K562 (cell line): ENCODE results near the gene SULT6B1. TPM values are rescaled to one million over a fixed set of nuclear protein-coding genes. Genes with fewer than 3 reads are reported as not detected.

Experiments
- ARID1B ChIP-seq: fragments of 450-650 bp; IDR thresholded peaks from 2 replicates; pipeline ENCODE4 v1.6.1; 2016; ENCODE audit warnings: antibody characterized with exemption, mild to moderate bottlenecking, inconsistent platforms
- FOS ChIP-seq: IDR thresholded peaks from 3 replicates; pipeline ENCODE4 v1.6.1; 2011; ENCODE audit not compliant: insufficient read length; ENCODE audit errors: extremely low read depth
- HDAC3 ChIP-seq: fragments of 450-650 bp; IDR thresholded peaks from 2 replicates; pipeline ENCODE4 v1.6.1; 2018; ENCODE audit warnings: borderline replicate concordance, mild to moderate bottlenecking, moderate library complexity; ENCODE audit not compliant: partially characterized antibody
- HMGN3 ChIP-seq: IDR thresholded peaks from 2 replicates; pipeline ENCODE4 v1.6.1; 2011; ENCODE audit warnings: borderline replicate concordance, low read depth, mild to moderate bottlenecking, mixed read lengths, low read length; ENCODE audit not compliant: insufficient read length; ENCODE audit errors: extremely low read depth
- KLF1 ChIP-seq: fragments of 450-650 bp; IDR thresholded peaks from 2 replicates; pipeline ENCODE4 v1.6.1; 2016; ENCODE audit warnings: missing genetic modification characterization, missing compliant biosample characterization
- NCOA6 ChIP-seq: fragments of 450-650 bp; IDR thresholded peaks from 2 replicates; pipeline ENCODE4 v1.6.1; 2017; ENCODE audit warnings: mild to moderate bottlenecking
- NUFIP1 ChIP-seq: fragments of 450-650 bp; IDR thresholded peaks from 2 replicates; pipeline ENCODE4 v1.6.1; 2018; ENCODE audit not compliant: partially characterized antibody
- PML ChIP-seq: IDR thresholded peaks from 2 replicates; pipeline ENCODE4 v1.6.1; 2012; ENCODE audit warnings: low read length, inconsistent platforms
- TAF15 ChIP-seq: fragments of 200-400 bp; formaldehyde crosslinking; IDR thresholded peaks from 2 replicates; pipeline ENCODE4 v1.6.1; 2017; ENCODE audit warnings: mild to moderate bottlenecking, low read depth, low read length, moderate library complexity
- TARDBP ChIP-seq: fragments of 450-650 bp; IDR thresholded peaks from 2 replicates; pipeline ENCODE4 v1.6.1; 2016
- ZBTB2 ChIP-seq: fragments of 450-650 bp; IDR thresholded peaks from 2 replicates; pipeline ENCODE4 v1.6.1; 2016; ENCODE audit warnings: antibody characterized with exemption
- ZNF133 ChIP-seq: fragments of 250-450 bp; sonication (Bioruptor Pico); IDR thresholded peaks from 2 replicates; pipeline ENCODE4 v1.4.0; 2020; ENCODE audit warnings: mild to moderate bottlenecking
- ZNF347 ChIP-seq: fragments of 450-650 bp; formaldehyde crosslinking; IDR thresholded peaks from 2 replicates; pipeline ENCODE4 v1.4.0; 2020; ENCODE audit warnings: low read depth, mild to moderate bottlenecking, moderate library complexity
- ZNF395 ChIP-seq: fragments of 200-800 bp; sonication (Bioruptor generic); IDR thresholded peaks from 2 replicates; pipeline ENCODE4 v1.6.1; 2017; ENCODE audit warnings: missing genetic modification characterization, missing compliant biosample characterization
- polyA plus RNA-seq, 8 experiments: library from polyadenylated mRNA; depleted of rRNA in 4 of 8; stranded (reverse) in 5 of 8; unstranded in 3 of 8; fragments of >200 nt; fragmentation: Nextera tagmentation in 2 of 8; fragmentation: Illumina TruSeq in 1 of 8; extraction: Ambion mirVana in 2 of 8; extraction: Trizol in 1 of 8; gene quantifications; 2 replicates each; pipeline versions ENCODE4 v1.2.1 to v1.2.3, GENCODE V29; 2011 to 2014; ENCODE audit warnings: inconsistent platforms in 1 of 8, missing spikeins in 1 of 8
- total RNA-seq, 7 experiments: library from RNA; depleted of rRNA in 6 of 7; stranded (reverse); fragments of >200 nt in 6 of 7; fragmentation: Illumina TruSeq in 2 of 7; extraction: Trizol in 2 of 7; gene quantifications; 2 replicates each; pipeline versions ENCODE4 v1.2.1 to v1.2.3, GENCODE V29; 2011 to 2021; ENCODE audit warnings: low replicate concordance in 1 of 7

Gene SULT6B1
- total and polyA plus RNA-seq, 9 of the 15 experiments (the other 6 are each of a cell fraction or from before 2014, with no cell fraction given): not detected

GRCh38 chr2:37196320-37197195 is 8.1 kb upstream of the SULT6B1 start, which contains the start of gene CEBPZOS (continued):
- TF ChIP-seq ZNF133 (CRISPR knock-in tag) (no peak), FOS (no peak), ZNF347 (CRISPR knock-in tag) (no peak), TAF15 (no peak), TARDBP (no peak), KLF1 (tag) (no peak), NUFIP1 (peak; percentile 59), ARID1B (no peak), HMGN3 (peak; percentile 63), HDAC3 (no peak), ZNF395 (no peak), PML (peak; percentile 81; the same call in 1 of the 2 replicates), ZBTB2 (peak; percentile 99), NCOA6 (no peak)
- TF ChIP-seq, all 486 proteins: peak for 131
